Endothelial cell of umbilical vein (primary cell): ENCODE data around the gene SPOPL. TPM values are rescaled to one million over a fixed set of nuclear protein-coding genes. Genes with fewer than 3 reads are reported as not detected.
"Not testable (repeated sequence)": the region's sequence is repeated elsewhere in the genome, so short reads cannot be mapped to it uniquely, and the experiment has no call there.

Source experiments
- BruUV-seq: library from RNA; stranded (reverse); fragments of 400-500 nt; replicated peaks from 2 replicates; lab custom pipeline; 2021; lab: Mats Ljungman, UMichigan
- CTCF ChIA-PET: fragments of 300-600, 350-600 bp; sonication (Branson Sonifier 250); formaldehyde crosslinking; loops from one replicate; lab custom pipeline; 2021; ENCODE audit warnings: antibody characterized with exemption, inconsistent platforms; lab: Charles Lee
- POLR2A ChIA-PET: fragments of 300-600, 350-600 bp; sonication (Branson Sonifier 250); formaldehyde crosslinking; loops from one replicate; lab custom pipeline; 2021; ENCODE audit warnings: antibody characterized with exemption, inconsistent platforms; lab: Charles Lee
- DNase-seq: peaks from one replicate; pipeline ENCODE4 v3.0.0-alpha.2; 2011; ENCODE audit warnings: low read depth, low spot score
- FAIRE-seq: peaks from 2 replicates; lab custom pipeline; 2011; peaks lifted over from hg19 to GRCh38; lab: Jason Lieb, UNC
- H2AFZ ChIP-seq: 2 replicates; pipeline ENCODE4 v1.6.0; 2012; ENCODE audit warnings: low read depth, low read length, control low read depth, inconsistent platforms
- H3K27ac ChIP-seq: 2 replicates; pipeline ENCODE4 v1.5.1; 2011; ENCODE audit warnings: low read depth, mild to moderate bottlenecking, control low read depth, low read length, moderate library complexity; ENCODE audit not compliant: insufficient read depth
- H3K27me3 ChIP-seq, 2 experiments: 2 replicates each; pipeline versions ENCODE4 v1.6.0 to v1.6.1; 2011; ENCODE audit warnings: low read length in 2 of 2, mixed read lengths in 1 of 2; ENCODE audit not compliant: control insufficient read depth in 2 of 2, insufficient read depth in 2 of 2
- H3K36me3 ChIP-seq, 2 experiments: 2 replicates in 1 of 2; 3 replicates in 1 of 2; pipeline ENCODE4 v1.5.1; 2011; ENCODE audit warnings: low read length in 2 of 2, mild to moderate bottlenecking in 1 of 2, moderate library complexity in 1 of 2; ENCODE audit not compliant: control insufficient read depth in 2 of 2, insufficient read depth in 2 of 2; ENCODE audit errors: extremely low read depth in 1 of 2
- H3K4me1 ChIP-seq: 3 replicates; pipeline ENCODE4 v1.5.1; 2011; ENCODE audit warnings: mild to moderate bottlenecking, low read length; ENCODE audit not compliant: control insufficient read depth, insufficient read depth; ENCODE audit errors: extremely low read depth
- H3K4me2 ChIP-seq: 2 replicates; pipeline ENCODE4 v1.6.1; 2011; ENCODE audit warnings: low read length, control low read depth, mixed read lengths; ENCODE audit not compliant: insufficient read depth
- H3K4me3 ChIP-seq, 3 experiments: fragments of 200-600 bp in 1 of 3; sonication (generic), shearing (Covaris generic) in 1 of 3; replicated peaks in 1 of 3; 2 replicates each; pipeline ENCODE4 v1.5.1; 2011 to 2016; ENCODE audit warnings: control low read depth in 3 of 3, low read length in 3 of 3, mild to moderate bottlenecking in 2 of 3, inconsistent platforms in 1 of 3, low read depth in 1 of 3, moderate library complexity in 1 of 3; ENCODE audit not compliant: insufficient read depth in 1 of 3
- H3K79me2 ChIP-seq: 2 replicates; pipeline ENCODE4 v1.6.0; 2012; ENCODE audit warnings: low read length, inconsistent platforms; ENCODE audit not compliant: control insufficient read depth, insufficient read depth
- H3K9ac ChIP-seq: replicated peaks from 2 replicates; pipeline ENCODE3; 2011; ENCODE audit warnings: low read length, control low read depth; ENCODE audit not compliant: insufficient read depth; ENCODE audit errors: extremely low read depth
- H3K9me1 ChIP-seq: replicated peaks from 3 replicates; pipeline ENCODE4 v1.6.0; 2011; ENCODE audit warnings: mild to moderate bottlenecking, low read length; ENCODE audit not compliant: control insufficient read depth, insufficient read depth; ENCODE audit errors: extremely low read depth
- H3K9me3 ChIP-seq: replicated peaks from 2 replicates; pipeline ENCODE4 v1.5.1; 2012; ENCODE audit warnings: low read length, inconsistent platforms; ENCODE audit not compliant: control insufficient read depth, insufficient read depth
- H4K20me1 ChIP-seq: replicated peaks from 2 replicates; pipeline ENCODE3; 2011; ENCODE audit warnings: mild to moderate bottlenecking, low read length; ENCODE audit not compliant: control insufficient read depth, insufficient read depth; ENCODE audit errors: extremely low read depth
- CTCF ChIP-seq, 2 donors: IDR thresholded peaks; 1 replicate in 1 of 2; 2 replicates in 1 of 2; pipeline ENCODE4 v1.5.1; 2011; ENCODE audit warnings: low read length in 2 of 2, mild to moderate bottlenecking in 2 of 2, moderate library complexity in 2 of 2, control low read depth in 1 of 2, inconsistent platforms in 1 of 2, low read depth in 1 of 2; ENCODE audit not compliant: insufficient read depth in 1 of 2; ENCODE audit errors: extremely low read depth in 1 of 2
- EZH2 ChIP-seq: IDR thresholded peaks from 2 replicates; pipeline ENCODE4 v1.6.1; 2012; ENCODE audit warnings: borderline replicate concordance, low read depth, mild to moderate bottlenecking, moderate library complexity, low read length, inconsistent platforms; ENCODE audit not compliant: severe bottlenecking
- FOS ChIP-seq: IDR thresholded peaks from 2 replicates; pipeline ENCODE4 v1.6.1; 2011; ENCODE audit warnings: mild to moderate bottlenecking, low read length, moderate library complexity, borderline replicate concordance; ENCODE audit not compliant: insufficient read depth
- GATA2 ChIP-seq: IDR thresholded peaks from 2 replicates; pipeline ENCODE4 v1.7.0; 2011; ENCODE audit warnings: low read depth, mild to moderate bottlenecking, moderate library complexity, mixed read lengths, low read length; ENCODE audit not compliant: insufficient read length, insufficient read depth
- JUN ChIP-seq: IDR thresholded peaks from 2 replicates; pipeline ENCODE4 v1.6.1; 2011; ENCODE audit warnings: borderline replicate concordance, low read depth; ENCODE audit not compliant: insufficient read length, insufficient read depth
- MAX ChIP-seq: IDR thresholded peaks from 2 replicates; pipeline ENCODE4 v1.6.1; 2011; ENCODE audit not compliant: insufficient read depth, insufficient read length
- MYC ChIP-seq: IDR thresholded peaks from one replicate; pipeline ENCODE4 v1.6.1; 2011; ENCODE audit warnings: mild to moderate bottlenecking, low read depth, low read length
- POLR2A ChIP-seq: IDR thresholded peaks from 2 replicates; pipeline ENCODE4 v1.6.1; 2012; ENCODE audit warnings: low read depth, mild to moderate bottlenecking, control low read depth, low read length
- POLR2AphosphoS5 ChIP-seq: IDR thresholded peaks from 2 replicates; pipeline ENCODE4 v1.6.1; 2012; ENCODE audit warnings: low read depth, mild to moderate bottlenecking, control low read depth, low read length, moderate library complexity; ENCODE audit not compliant: insufficient read depth
- dilution Hi-C: fragments of 300-500 bp; cut with MboI; formaldehyde crosslinking; loops from one replicate; pipeline ENCODE4 v1.15.0; 2019; ENCODE audit warnings: low sequenced_read_pairs; ENCODE audit not compliant: extremely low pct_ligation_motif_present
- intact Hi-C: fragments of 100-400 bp; cut with micrococcal nuclease; formaldehyde crosslinking; loops from one replicate; pipeline ENCODE4 v1.10.0; 2022
- polyA plus RNA-seq, 4 experiments: library from polyadenylated mRNA; depleted of rRNA in 3 of 4; stranded (reverse) in 3 of 4; unstranded in 1 of 4; fragments of >200 nt; gene quantifications; 2 replicates each; pipeline versions ENCODE4 v1.2.1 to v1.2.3, GENCODE V29; 2011 to 2012; ENCODE audit warnings: missing spikeins in 1 of 4
- total RNA-seq: library from RNA; stranded (reverse); gene quantifications from 2 replicates; pipeline ENCODE4 v1.2.3, GENCODE V29; 2021

SPOPL gene
- total and polyA plus RNA-seq, 2 donors (not counting 3 experiments of a cell fraction or from before 2014, with no cell fraction given) = 3.1 to 17.4 TPM

- H3K79me2 ChIP-seq, BruUV-seq, POLR2A ChIA-PET, H3K9me1 ChIP-seq, CTCF ChIA-PET, H3K9me3 ChIP-seq, dilution Hi-C loops, FAIRE-seq, H3K9ac ChIP-seq, H3K36me3 ChIP-seq, H3K4me2 ChIP-seq, H3K27ac ChIP-seq, H3K27me3 ChIP-seq, H2AFZ ChIP-seq, H4K20me1 ChIP-seq, H3K4me3 ChIP-seq, intact Hi-C loops, DNase-seq, H3K4me1 ChIP-seq: not testable (repeated sequence)
These were observed 38.9 kb upstream of the SPOPL start for GRCh38 chr2:138462689-138463088.

GRCh38 chr2:138468617-138469016 lies 33.0 kb upstream of the SPOPL start:
- Histone ChIP-seq H3K4me3 (no peak overlapping the region), H3K4me1 (peaks cover under 1% of the 10 kb centered on the region), H3K9me1 (no peaks in the 10 kb centered on the region), H3K27me3 (no peaks in the 10 kb centered on the region), H3K9ac (no peak overlapping the region), H3K9me3 (no peaks in the 10 kb centered on the region), H2AFZ (no peak overlapping the region), H4K20me1 (no peaks in the 10 kb centered on the region), H3K36me3 (no peaks in the 10 kb centered on the region), H3K27ac (no peak overlapping the region), H3K79me2 (no peaks in the 10 kb centered on the region), H3K4me2 (no peak overlapping the region)
- POLR2A ChIA-PET = no interaction called here
- TF ChIP-seq MYC (no peak), CTCF (IDR thresholded peaks at IDR 0.05; ENCODE audit: extremely low read depth in 1 of 2, insufficient read depth in 1 of 2, low read depth in 1 of 2, low read length in 2 of 2) (no peak), MAX (no peak), EZH2 (no peak), POLR2AphosphoS5 (no peak), FOS (no peak), GATA2 (no peak), POLR2A (no peak), JUN (no peak)
- dilution Hi-C loops (no loop called here), intact Hi-C loops (no loop called here)
- DNase-seq (no peak), FAIRE-seq (no peak)
- CTCF ChIA-PET = no interaction called here
- no TSS peak for BruUV-seq
